Type B pancreatic cell (in vitro differentiated cells): ENCODE measurements around the gene TMEM171. TPM values are rescaled to one million over a fixed set of nuclear protein-coding genes. Genes with fewer than 3 reads are reported as not detected.

Experiments
- DNase-seq: peaks from one replicate; pipeline ENCODE4 v3.0.0; 2021; ENCODE audit warnings: mixed read lengths; ENCODE audit not compliant: unreplicated experiment; ENCODE audit errors: extremely low spot score
- H3K27ac Mint-ChIP-seq: 2 replicates; pipeline ENCODE4 v1.8.0; 2021; ENCODE audit warnings: mild to moderate bottlenecking, mixed read lengths
- H3K27me3 Mint-ChIP-seq: 2 replicates; pipeline ENCODE4 v1.8.0; 2021; ENCODE audit warnings: mixed read lengths
- H3K36me3 Mint-ChIP-seq: 2 replicates; pipeline ENCODE4 v1.8.0; 2021; ENCODE audit warnings: mixed read lengths
- H3K4me1 Mint-ChIP-seq: one replicate; pipeline ENCODE4 v1.8.0; 2021; ENCODE audit warnings: mixed read lengths; ENCODE audit not compliant: unreplicated experiment
- H3K4me3 Mint-ChIP-seq: 2 replicates; pipeline ENCODE4 v1.8.0; 2021; ENCODE audit warnings: mild to moderate bottlenecking, mixed read lengths
- H3K9me3 Mint-ChIP-seq: 2 replicates; pipeline ENCODE4 v1.8.0; 2021; ENCODE audit warnings: mixed read lengths
- total RNA-seq: library from RNA; stranded (reverse); gene quantifications from 2 replicates; pipeline ENCODE4 v1.2.1, GENCODE V29; 2021; ENCODE audit warnings: low replicate concordance
- TF ChIP-seq, protein P1 (sequence below): fragments of 200-600 bp; sonication (generic); conservative IDR thresholded peaks from 2 replicates; pipeline ENCODE4 v1.5.0; 2021; ENCODE audit warnings: antibody characterized with exemption, mild to moderate bottlenecking

TMEM171 gene
- total RNA-seq, 1 donor from 2014 or later = 1.3 TPM

DNA sequence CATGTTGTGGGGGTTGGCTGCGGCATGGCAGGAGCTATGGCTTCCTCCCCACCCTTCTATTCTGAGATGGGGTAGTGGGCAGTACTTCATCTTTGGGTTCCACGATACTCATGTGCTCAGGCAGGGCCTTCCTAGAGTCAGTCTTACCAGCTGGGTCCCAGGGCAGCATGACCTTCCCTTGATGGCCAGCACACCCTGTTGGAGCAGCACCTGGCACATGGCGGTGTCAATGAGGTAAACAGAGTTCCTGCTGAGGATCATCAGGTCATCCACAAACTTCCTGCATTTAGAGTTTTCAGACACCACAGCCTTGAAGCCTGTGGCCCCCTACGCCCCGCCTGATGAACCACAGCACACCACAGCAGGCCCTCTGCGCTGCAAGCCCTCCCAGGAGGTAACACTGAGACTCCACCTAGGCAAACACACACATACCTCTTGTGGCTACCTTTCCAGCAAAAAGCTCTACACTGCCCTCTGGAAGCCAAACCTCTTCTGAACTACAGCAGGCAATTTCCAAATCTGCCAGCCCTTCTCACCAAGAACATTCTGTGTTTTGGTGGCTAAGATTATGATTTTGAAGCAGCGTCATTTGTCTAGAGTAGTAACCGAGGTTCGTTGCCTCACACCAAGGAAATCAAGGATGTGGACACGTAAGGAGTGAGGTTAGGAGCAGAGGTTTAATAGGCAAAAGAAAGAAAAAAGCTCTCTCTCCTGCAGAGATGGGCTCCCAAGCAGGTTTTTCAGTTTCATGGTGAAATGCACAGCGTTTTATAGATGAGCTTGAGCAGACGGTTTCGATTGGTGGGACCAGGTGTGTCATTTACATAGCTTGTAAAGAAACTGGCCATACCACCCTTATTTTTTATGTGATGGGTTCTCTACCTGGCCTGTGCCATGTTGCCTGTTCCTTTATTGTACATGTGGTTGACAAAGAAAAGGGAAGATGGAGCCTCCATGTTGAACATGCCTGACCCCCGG lies 32.3 kb downstream of the TMEM171 start:
- DNase-seq = no peak
- Mint-ChIP-seq H3K4me3 (no peak overlapping the region), H3K27me3 (peaks cover 4% of the 10 kb centered on the region), H3K27ac (no peak overlapping the region), H3K9me3 (no peaks in the 10 kb centered on the region), H3K36me3 (no peaks in the 10 kb centered on the region), H3K4me1 (peaks cover 3% of the 10 kb centered on the region)
- TF ChIP-seq, protein P1, sequence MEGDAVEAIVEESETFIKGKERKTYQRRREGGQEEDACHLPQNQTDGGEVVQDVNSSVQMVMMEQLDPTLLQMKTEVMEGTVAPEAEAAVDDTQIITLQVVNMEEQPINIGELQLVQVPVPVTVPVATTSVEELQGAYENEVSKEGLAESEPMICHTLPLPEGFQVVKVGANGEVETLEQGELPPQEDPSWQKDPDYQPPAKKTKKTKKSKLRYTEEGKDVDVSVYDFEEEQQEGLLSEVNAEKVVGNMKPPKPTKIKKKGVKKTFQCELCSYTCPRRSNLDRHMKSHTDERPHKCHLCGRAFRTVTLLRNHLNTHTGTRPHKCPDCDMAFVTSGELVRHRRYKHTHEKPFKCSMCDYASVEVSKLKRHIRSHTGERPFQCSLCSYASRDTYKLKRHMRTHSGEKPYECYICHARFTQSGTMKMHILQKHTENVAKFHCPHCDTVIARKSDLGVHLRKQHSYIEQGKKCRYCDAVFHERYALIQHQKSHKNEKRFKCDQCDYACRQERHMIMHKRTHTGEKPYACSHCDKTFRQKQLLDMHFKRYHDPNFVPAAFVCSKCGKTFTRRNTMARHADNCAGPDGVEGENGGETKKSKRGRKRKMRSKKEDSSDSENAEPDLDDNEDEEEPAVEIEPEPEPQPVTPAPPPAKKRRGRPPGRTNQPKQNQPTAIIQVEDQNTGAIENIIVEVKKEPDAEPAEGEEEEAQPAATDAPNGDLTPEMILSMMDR = no peak

DNA sequence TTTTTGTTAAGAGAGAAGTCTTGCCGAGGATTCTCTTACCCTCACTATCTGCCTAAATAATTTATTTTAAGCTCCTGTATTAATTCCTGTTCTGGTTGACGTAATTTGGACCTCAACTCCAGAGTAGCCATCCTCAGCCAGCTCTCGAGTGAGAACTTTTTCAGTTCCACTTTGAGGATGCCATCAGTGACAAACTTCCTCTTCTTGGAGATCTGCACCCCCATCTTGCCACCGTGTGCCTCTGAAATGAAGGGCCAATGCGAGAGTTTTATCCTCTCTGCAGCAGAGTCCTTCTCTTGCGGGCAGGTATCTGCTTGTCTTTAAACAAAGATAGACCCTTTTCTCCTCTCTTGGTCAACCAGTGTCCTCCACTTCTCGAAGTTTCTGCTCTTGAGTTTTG lies 33.1 kb downstream of the TMEM171 start:
- DNase-seq = no peak
- H3K4me1 Mint-ChIP-seq = peaks cover 3% of the 10 kb centered on the region
- no peak overlapping the region for H3K27ac Mint-ChIP-seq
- H3K36me3 Mint-ChIP-seq = no peaks in the 10 kb centered on the region
- no peak overlapping the region for H3K4me3 Mint-ChIP-seq
- no peaks in the 10 kb centered on the region for H3K9me3 Mint-ChIP-seq
- TF ChIP-seq, protein P1 = no peak
- H3K27me3 Mint-ChIP-seq = peaks cover 4% of the 10 kb centered on the region

DNA sequence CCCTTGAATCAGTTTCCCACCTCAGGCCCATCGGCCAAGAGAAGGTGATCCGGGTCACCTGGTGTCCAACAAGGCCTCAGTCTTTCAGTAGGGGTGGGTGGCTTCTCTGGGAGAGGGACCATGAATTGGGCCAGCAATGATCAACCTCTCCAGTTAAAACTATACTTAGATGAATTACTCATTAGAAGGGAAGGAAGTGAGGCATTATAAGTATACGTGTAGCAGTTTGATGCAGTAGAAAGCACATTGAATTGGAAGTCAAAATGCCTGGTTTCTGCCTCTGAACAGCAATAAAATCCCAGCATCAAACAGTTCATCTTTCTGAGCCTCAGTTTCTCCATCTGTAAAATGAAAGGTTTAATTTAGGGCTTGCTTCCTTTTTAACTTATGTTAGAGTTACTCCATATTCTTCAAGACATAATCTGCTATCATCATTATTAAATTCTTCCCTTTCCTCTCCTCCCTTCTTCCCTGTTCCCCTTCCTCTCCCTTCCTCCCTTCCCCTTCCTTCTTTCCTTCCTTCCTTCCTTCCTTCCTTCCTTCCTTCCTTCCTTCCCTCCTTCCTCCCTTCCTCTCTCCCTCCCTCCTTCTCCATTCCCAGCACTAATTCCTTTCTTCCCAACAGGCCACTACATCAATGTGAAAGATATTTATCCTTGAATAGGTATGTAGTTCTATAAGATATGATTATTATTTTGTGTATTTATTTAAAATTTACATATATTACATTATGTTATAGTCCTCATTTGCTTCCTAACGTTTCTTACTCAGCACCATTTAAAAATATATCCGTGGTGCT lies 34.0 kb downstream of the TMEM171 start:
- TF ChIP-seq, protein P1 = no peak
- Mint-ChIP-seq H3K4me1 (peaks cover 3% of the 10 kb centered on the region), H3K36me3 (no peaks in the 10 kb centered on the region), H3K27me3 (peaks cover 4% of the 10 kb centered on the region), H3K9me3 (no peaks in the 10 kb centered on the region), H3K4me3 (no peak overlapping the region), H3K27ac (no peak overlapping the region)
- no peak for DNase-seq

DNA sequence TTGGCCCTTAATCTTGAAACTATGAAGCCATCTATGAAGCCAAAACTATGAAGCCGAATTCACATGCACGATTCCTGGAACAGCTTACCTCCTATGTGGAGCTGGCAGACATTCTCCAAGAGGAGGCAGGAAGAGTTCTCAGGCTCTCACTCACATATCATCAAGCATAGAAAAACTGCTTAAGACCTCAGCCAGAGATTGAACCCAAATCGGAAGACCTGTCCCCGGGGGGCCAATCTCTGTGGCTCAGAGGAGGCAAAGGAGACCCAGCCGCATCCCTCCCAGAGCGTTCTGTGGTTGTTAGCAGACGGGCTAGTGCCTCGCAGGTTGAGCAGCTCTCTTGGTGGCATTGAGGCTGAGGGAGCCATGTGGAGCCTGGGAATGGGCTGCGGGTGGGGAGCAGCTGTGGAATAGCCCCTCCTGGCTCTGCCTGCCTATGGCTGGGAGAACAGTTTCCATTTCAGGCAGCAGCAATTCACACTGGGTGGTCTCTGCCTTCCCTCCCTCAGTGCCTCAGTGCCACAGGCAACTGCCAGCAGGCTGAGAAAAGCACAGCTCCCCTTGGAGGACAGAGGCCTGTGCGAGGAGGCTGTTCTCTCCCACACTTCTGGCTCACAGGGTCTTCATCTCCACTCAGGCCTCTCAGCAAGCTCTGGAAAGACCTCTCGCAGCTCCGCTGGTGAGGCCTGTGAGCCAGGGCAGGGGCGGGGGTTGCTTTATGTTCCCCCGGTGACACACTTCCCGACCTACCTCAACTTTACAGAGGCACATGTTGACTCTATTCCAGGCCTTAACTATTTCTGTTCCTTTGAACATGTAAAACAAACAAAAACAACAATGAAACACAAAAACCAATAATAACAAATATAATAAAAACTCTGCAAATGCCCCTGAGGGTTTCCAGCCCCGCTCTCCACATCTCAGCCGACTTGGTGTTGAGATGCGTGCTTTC lies 35.2 kb downstream of the TMEM171 start:
- Mint-ChIP-seq H3K36me3 (no peaks in the 10 kb centered on the region), H3K27ac (no peak overlapping the region), H3K9me3 (no peaks in the 10 kb centered on the region), H3K4me3 (no peak overlapping the region), H3K27me3 (peaks cover 7% of the 10 kb centered on the region), H3K4me1 (peaks cover 3% of the 10 kb centered on the region)
- DNase-seq = no peak
- TF ChIP-seq, protein P1 = no peak
